ENCODE data around the gene LRRC7. TPM values are rescaled to one million over a fixed set of nuclear protein-coding genes. Genes with fewer than 3 reads are reported as not detected.

Gene LRRC7
- total RNA-seq (2022) (0.14 and 0.47 TPM in 2 replicates), Bru-seq, nascent RNA (percentile 16 among the genes with signal in this experiment), BruChase-seq, experiment 1, labeled RNA remaining after a 6-hour chase (percentile 15 among the genes with signal in this experiment), BruChase-seq, experiment 2, labeled RNA remaining after a 2-hour chase (percentile 15 among the genes with signal in this experiment)
- long read RNA-seq, partial matches to known transcripts: 0 of 22 reads
- long read RNA-seq, other reads (novel, unspliced or antisense): 22 of 22 reads

GRCh38 chr1:69567652-69568420, at the start of gene LRRC7:
Gene LRRC7 (plus strand): TSS chr1:69567922. CDS start chr1:69568640, 718 bp downstream.
- Mint-ChIP-seq H3K36me3 (ENCODE audit: insufficient read depth, unreplicated experiment) (peaks cover 30% of the 10 kb centered on the region), H3K27me3 (ENCODE audit: unreplicated experiment) (peaks cover 20% of the 10 kb centered on the region), H3K9me3 (ENCODE audit: low read depth, unreplicated experiment) (no peaks in the 10 kb centered on the region), H3K27ac (ENCODE audit: unreplicated experiment) (no peak within 1 kb of the TSS), H3K4me3 (ENCODE audit: low read depth, unreplicated experiment) (peak within 1 kb of the TSS; percentile 71), H3K4me1 (ENCODE audit: low read depth, unreplicated experiment) (peaks cover 11% of the 10 kb centered on the region)
- peak; percentile 37 for DNase-seq
- CTCF ChIA-PET: interaction anchor here (0.7 kb wide), 1 partner anchor 13 kb away, joined by 4 read pairs; no protein-coding TSS in a partner anchor
- no TSS peak for BruUV-seq (replicated peaks)
- intact Hi-C loops (cut with micrococcal nuclease; ENCODE audit: unreplicated experiment): no loop called here
- TF ChIP-seq CTCF (IDR thresholded peaks at IDR 0.05; ENCODE audit: unreplicated experiment): no peak

DNA sequence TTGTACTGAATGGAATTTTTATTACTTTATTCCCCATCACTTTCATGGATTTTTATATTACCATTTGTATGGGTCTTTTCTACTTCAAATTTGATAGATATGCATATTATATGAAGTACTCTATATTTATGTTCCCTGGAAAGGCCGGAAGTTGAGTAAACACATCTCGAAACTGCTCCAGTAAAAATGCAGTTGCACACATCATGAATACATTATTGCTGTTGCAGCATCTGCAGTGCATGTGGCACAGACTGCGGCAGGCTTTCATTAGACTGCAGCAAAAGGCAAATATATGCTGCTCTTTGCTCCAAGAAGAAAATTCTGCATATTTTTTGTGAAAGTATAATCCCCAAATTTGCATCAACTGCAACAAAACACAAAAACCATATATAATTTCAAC, 48.7 kb upstream of the LRRC7 start:
- BruUV-seq (replicated peaks): no TSS peak
- Mint-ChIP-seq H3K36me3 (ENCODE audit: insufficient read depth, unreplicated experiment) (no peaks in the 10 kb centered on the region), H3K9me3 (ENCODE audit: low read depth, unreplicated experiment) (no peaks in the 10 kb centered on the region), H3K27me3 (ENCODE audit: unreplicated experiment) (no peaks in the 10 kb centered on the region), H3K27ac (ENCODE audit: unreplicated experiment) (no peak overlapping the region), H3K4me3 (ENCODE audit: low read depth, unreplicated experiment) (no peak overlapping the region), H3K4me1 (ENCODE audit: low read depth, unreplicated experiment) (no peaks in the 10 kb centered on the region)
- CTCF ChIA-PET: no interaction called here
- DNase-seq: no peak
- no peak for TF ChIP-seq CTCF (IDR thresholded peaks at IDR 0.05; ENCODE audit: unreplicated experiment)
- intact Hi-C loops (cut with micrococcal nuclease; ENCODE audit: unreplicated experiment): no loop called here

- intact Hi-C loops (cut with micrococcal nuclease; ENCODE audit: unreplicated experiment): no loop called here
- Mint-ChIP-seq H3K4me3 (ENCODE audit: low read depth, unreplicated experiment) (no peak overlapping the region), H3K27me3 (ENCODE audit: unreplicated experiment) (no peaks in the 10 kb centered on the region), H3K36me3 (ENCODE audit: insufficient read depth, unreplicated experiment) (no peaks in the 10 kb centered on the region), H3K4me1 (ENCODE audit: low read depth, unreplicated experiment) (no peaks in the 10 kb centered on the region), H3K9me3 (ENCODE audit: low read depth, unreplicated experiment) (no peaks in the 10 kb centered on the region), H3K27ac (ENCODE audit: unreplicated experiment) (no peak overlapping the region)
- no peak for DNase-seq
- BruUV-seq (replicated peaks): no TSS peak
- CTCF ChIA-PET: no interaction called here
- no peak for TF ChIP-seq CTCF (IDR thresholded peaks at IDR 0.05; ENCODE audit: unreplicated experiment)
Measured at GRCh38 chr1:69520326-69520725, 47.4 kb upstream of the LRRC7 start.

DNA sequence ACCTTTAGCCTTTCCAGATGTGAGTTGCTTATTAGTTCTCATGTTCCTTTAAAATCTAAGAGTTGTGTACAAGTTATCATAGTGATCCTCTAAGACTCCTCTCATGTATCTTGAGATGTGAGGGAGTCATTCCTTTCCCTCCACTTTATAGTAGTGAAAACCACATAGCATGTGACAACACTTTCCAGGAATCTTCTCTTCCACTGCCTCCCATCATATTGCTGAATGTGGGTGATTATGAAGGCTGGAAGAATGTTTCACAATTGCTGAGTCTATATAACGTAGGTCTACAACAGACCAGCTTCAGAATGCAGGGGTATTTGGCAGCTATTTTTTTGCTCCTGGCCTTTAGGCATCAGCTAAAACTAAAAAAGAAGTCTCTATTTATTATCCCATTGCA, 44.7 kb upstream of the LRRC7 start:
- DNase-seq: no peak
- CTCF ChIA-PET: no interaction called here
- no peaks in the 10 kb centered on the region for H3K27me3 Mint-ChIP-seq (ENCODE audit: unreplicated experiment)
- no peak overlapping the region for H3K27ac Mint-ChIP-seq (ENCODE audit: unreplicated experiment)
- BruUV-seq (replicated peaks): no TSS peak
- no peaks in the 10 kb centered on the region for H3K4me1 Mint-ChIP-seq (ENCODE audit: low read depth, unreplicated experiment)
- no peak overlapping the region for H3K4me3 Mint-ChIP-seq (ENCODE audit: low read depth, unreplicated experiment)
- H3K9me3 Mint-ChIP-seq (ENCODE audit: low read depth, unreplicated experiment): no peaks in the 10 kb centered on the region
- no peaks in the 10 kb centered on the region for H3K36me3 Mint-ChIP-seq (ENCODE audit: insufficient read depth, unreplicated experiment)
- intact Hi-C loops (cut with micrococcal nuclease; ENCODE audit: unreplicated experiment): no loop called here
- no peak for TF ChIP-seq CTCF (IDR thresholded peaks at IDR 0.05; ENCODE audit: unreplicated experiment)
